ENCODE measurements around the gene GRB2.

DNA sequence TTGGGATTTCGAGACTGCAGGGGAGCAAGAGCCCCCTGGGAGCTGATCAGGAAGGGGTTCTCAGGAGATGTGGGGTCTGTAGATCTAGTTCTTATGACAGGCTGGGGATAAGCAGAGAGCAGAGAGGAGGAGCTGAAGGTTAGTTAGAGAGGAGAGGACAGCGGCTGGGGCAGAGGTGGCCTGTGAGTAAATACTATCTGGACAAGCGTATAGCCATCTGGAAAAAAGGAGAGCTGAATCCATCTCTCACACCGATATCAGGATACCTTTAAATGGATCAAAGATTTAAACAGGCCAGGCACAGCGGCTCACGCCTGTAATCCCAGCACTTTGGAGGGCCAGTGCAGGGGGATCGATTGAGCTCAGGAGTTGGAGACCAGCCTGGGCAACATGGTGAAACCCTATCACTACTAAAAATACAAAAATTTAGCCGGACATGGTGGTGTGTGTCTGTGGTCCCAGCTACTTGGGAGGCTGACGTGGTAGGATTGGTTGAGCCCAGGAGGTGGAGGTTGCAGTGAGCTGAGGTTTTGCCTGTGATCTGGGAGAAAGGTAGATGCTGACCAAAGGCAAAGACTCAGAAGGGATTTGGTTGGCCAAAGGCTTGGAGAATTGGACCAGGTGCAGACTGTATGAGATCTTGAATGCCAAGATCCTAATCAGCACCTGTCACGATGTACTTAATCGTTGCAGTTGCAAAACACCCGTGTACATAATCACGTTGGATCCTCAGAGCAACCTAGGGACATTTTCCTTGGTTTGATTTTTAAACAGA, 97.3 kb downstream of the GRB2 start:
- TF ChIP-seq POLR2A (IDR thresholded peaks at IDR 0.05; ENCODE audit: low read length): no peak
- no peak for TF ChIP-seq GATA1 (IDR thresholded peaks at IDR 0.05; ENCODE audit: low read depth, low read length)

All from erythroblast (primary cell).